Neuronal stem cell (in vitro differentiated cells): Measurements from ENCODE around the gene NOP56.

ENCODE experiments used
- DNase-seq: peaks from one replicate; pipeline ENCODE4 v3.0.0-alpha.2; 2013; ENCODE audit warnings: low spot score
- H2AFZ ChIP-seq: one replicate; pipeline ENCODE4 v1.6.1; 2013; ENCODE audit warnings: mild to moderate bottlenecking, low read length, inconsistent platforms
- H2AK5ac ChIP-seq: 2 replicates; pipeline ENCODE4 v1.6.1; 2013; ENCODE audit warnings: low read depth, mild to moderate bottlenecking, inconsistent platforms, low read length, moderate library complexity, mixed read lengths
- H2BK120ac ChIP-seq: 2 replicates; pipeline ENCODE4 v1.6.1; 2013; ENCODE audit warnings: low read depth, mild to moderate bottlenecking, inconsistent platforms, low read length, moderate library complexity, mixed read lengths
- H2BK12ac ChIP-seq: one replicate; pipeline ENCODE4 v1.6.1; 2013; ENCODE audit warnings: low read length, inconsistent platforms
- H2BK15ac ChIP-seq: 2 replicates; pipeline ENCODE4 v1.6.1; 2013; ENCODE audit warnings: mild to moderate bottlenecking, low read length, inconsistent platforms, mixed read lengths
- H2BK5ac ChIP-seq: one replicate; pipeline ENCODE4 v1.6.1; 2013; ENCODE audit warnings: inconsistent platforms, mild to moderate bottlenecking, low read length, moderate library complexity
- H3K14ac ChIP-seq: one replicate; pipeline ENCODE4 v1.6.1; 2013; ENCODE audit warnings: low read length, inconsistent platforms
- H3K18ac ChIP-seq: 2 replicates; pipeline ENCODE4 v1.6.1; 2013; ENCODE audit warnings: low read length, inconsistent platforms
- H3K23ac ChIP-seq: 2 replicates; pipeline ENCODE4 v1.6.1; 2013; ENCODE audit warnings: low read depth, mild to moderate bottlenecking, mixed read lengths, low read length, inconsistent platforms; ENCODE audit not compliant: poor library complexity
- H3K27ac ChIP-seq: replicated peaks from 3 replicates; pipeline ENCODE4 v1.5.1; 2013; ENCODE audit warnings: low read length, inconsistent platforms
- H3K27me3 ChIP-seq, 3 experiments: 2 replicates each; pipeline ENCODE4 v1.6.1; 2013; ENCODE audit warnings: low read length in 3 of 3, mild to moderate bottlenecking in 2 of 3, inconsistent platforms in 1 of 3, low read depth in 1 of 3, mixed read lengths in 1 of 3, moderate library complexity in 1 of 3; ENCODE audit not compliant: control insufficient read depth in 3 of 3, insufficient read depth in 3 of 3
- H3K36me3 ChIP-seq, 2 donors: replicated peaks in 1 of 2; 2 replicates each; pipeline ENCODE4 v1.6.1; 2013; ENCODE audit warnings: low read length in 2 of 2; ENCODE audit not compliant: control insufficient read depth in 2 of 2, insufficient read depth in 2 of 2
- H3K4ac ChIP-seq: 2 replicates; pipeline ENCODE4 v1.6.1; 2013; ENCODE audit warnings: inconsistent platforms, mild to moderate bottlenecking, low read length, moderate library complexity
- H3K4me1 ChIP-seq, 2 donors: 1 replicate in 1 of 2; 2 replicates in 1 of 2; pipeline ENCODE4 v1.6.1; 2013; ENCODE audit warnings: low read length in 2 of 2, low read depth in 1 of 2; ENCODE audit not compliant: control insufficient read depth in 2 of 2, insufficient read depth in 1 of 2
- H3K4me2 ChIP-seq: one replicate; pipeline ENCODE4 v1.6.1; 2013; ENCODE audit warnings: mild to moderate bottlenecking, low read length, inconsistent platforms; ENCODE audit not compliant: insufficient read depth, poor library complexity, severe bottlenecking
- H3K4me3 ChIP-seq, 2 donors: 2 replicates each; pipeline ENCODE4 v1.5.1; 2013; ENCODE audit warnings: low read length in 2 of 2, mild to moderate bottlenecking in 2 of 2, inconsistent platforms in 1 of 2, moderate library complexity in 1 of 2
- H3K79me1 ChIP-seq: one replicate; pipeline ENCODE4 v1.6.1; 2013; ENCODE audit warnings: low read depth, mild to moderate bottlenecking, inconsistent platforms, low read length, moderate library complexity
- H3K9ac ChIP-seq: one replicate; pipeline ENCODE4 v1.6.1; 2013; ENCODE audit warnings: mild to moderate bottlenecking, low read depth, low read length, inconsistent platforms; ENCODE audit not compliant: poor library complexity
- H3K9me3 ChIP-seq, 2 donors: replicated peaks in 1 of 2; 2 replicates each; pipeline versions ENCODE3 to v1.6.1; 2013; ENCODE audit warnings: low read length in 2 of 2, mild to moderate bottlenecking in 2 of 2, inconsistent platforms in 1 of 2, low read depth in 1 of 2, mixed read lengths in 1 of 2, moderate library complexity in 1 of 2; ENCODE audit not compliant: control insufficient read depth in 2 of 2, insufficient read depth in 1 of 2
- H4K8ac ChIP-seq: one replicate; pipeline ENCODE4 v1.6.1; 2013; ENCODE audit warnings: low read depth, mild to moderate bottlenecking, inconsistent platforms, low read length, moderate library complexity
- H4K91ac ChIP-seq: one replicate; pipeline ENCODE4 v1.6.1; 2013; ENCODE audit warnings: low read length, low read depth, mild to moderate bottlenecking, inconsistent platforms; ENCODE audit not compliant: poor library complexity
- WGBS, 2 donors: extraction: QIAGEN DNeasy Blood & Tissue Kit; methylation state at CpG; one replicate each; pipeline ENCODE4 v1.1.7; 2013; ENCODE audit warnings: missing lambda C conversion rate in 2 of 2, mixed read lengths in 1 of 2; ENCODE audit not compliant: insufficient read length in 2 of 2, insufficient replicate concordance in 1 of 2; ENCODE audit errors: extremely low coverage in 2 of 2; 5-methylcytosine and 5-hydroxymethylcytosine counted together

NOP56 gene

GRCh38 chr20:2619337-2619736 is 33.1 kb upstream of the NOP56 start:
- no peaks in the 10 kb centered on the region for H3K36me3 ChIP-seq
- H2BK120ac ChIP-seq: no peak overlapping the region
- H3K4ac ChIP-seq: no peak overlapping the region
- no peak overlapping the region for H4K8ac ChIP-seq
- no peak overlapping the region for H3K4me3 ChIP-seq
- H3K4me2 ChIP-seq: no peak overlapping the region
- no peak overlapping the region for H3K23ac ChIP-seq
- WGBS, 2 donors: no CpG with 5 or more reads among the region's 2 CpGs
- no peak overlapping the region for H2AK5ac ChIP-seq
- H2AFZ ChIP-seq: no peak overlapping the region
- H3K18ac ChIP-seq: no peak overlapping the region
- no peak overlapping the region for H2BK15ac ChIP-seq
- no peak overlapping the region for H3K9ac ChIP-seq
- H4K91ac ChIP-seq: no peak overlapping the region
- H2BK12ac ChIP-seq: no peak overlapping the region
- DNase-seq: no peak
- no peak overlapping the region for H2BK5ac ChIP-seq
- H3K9me3 ChIP-seq: peaks cover 0 to 4% of the 10 kb centered on the region in 2 donors
- H3K4me1 ChIP-seq: no peaks in the 10 kb centered on the region
- H3K27me3 ChIP-seq: peaks cover 0 to 36% (median 0%) of the 10 kb centered on the region in 3 experiments
- H3K27ac ChIP-seq: no peak overlapping the region
- no peak overlapping the region for H3K14ac ChIP-seq
- no peaks in the 10 kb centered on the region for H3K79me1 ChIP-seq

- Histone ChIP-seq H3K27me3 (peaks cover 0 to 41% (median 0%) of the 10 kb centered on the region in 3 experiments), H3K4me2 (no peak overlapping the region), H3K4ac (no peak overlapping the region), H4K91ac (no peak overlapping the region), H2BK5ac (no peak overlapping the region), H2AK5ac (no peak overlapping the region), H3K18ac (no peak overlapping the region), H2BK120ac (no peak overlapping the region), H3K9ac (no peak overlapping the region), H2AFZ (no peak overlapping the region), H3K23ac (no peak overlapping the region), H3K14ac (no peak overlapping the region), H3K4me1 (no peaks in the 10 kb centered on the region), H3K27ac (no peak overlapping the region), H4K8ac (no peak overlapping the region), H2BK15ac (no peak overlapping the region), H3K9me3 (peaks cover 0 to 4% of the 10 kb centered on the region in 2 donors), H2BK12ac (no peak overlapping the region), H3K36me3 (no peaks in the 10 kb centered on the region), H3K4me3 (no peak overlapping the region), H3K79me1 (no peaks in the 10 kb centered on the region)
- DNase-seq: no peak
- WGBS, 2 donors: no CpG with 5 or more reads among the region's 3 CpGs
Observed at GRCh38 chr20:2619961-2620595, 32.4 kb upstream of the NOP56 start.

GRCh38 chr20:2624190-2624589 is 28.2 kb upstream of the NOP56 start:
- no peak overlapping the region for H2AK5ac ChIP-seq
- H3K23ac ChIP-seq: no peak overlapping the region
- no peak overlapping the region for H4K91ac ChIP-seq
- H2BK15ac ChIP-seq: no peak overlapping the region
- H2BK5ac ChIP-seq: no peak overlapping the region
- DNase-seq: no peak
- H3K4me1 ChIP-seq: no peaks in the 10 kb centered on the region
- no peak overlapping the region for H3K4ac ChIP-seq
- WGBS, 2 donors: no CpG with 5 or more reads among the region's 4 CpGs
- H3K18ac ChIP-seq: no peak overlapping the region
- H3K9me3 ChIP-seq: peaks cover 0 to 9% of the 10 kb centered on the region in 2 donors
- no peak overlapping the region for H4K8ac ChIP-seq
- H2BK12ac ChIP-seq: no peak overlapping the region
- no peak overlapping the region for H3K4me3 ChIP-seq
- H3K79me1 ChIP-seq: no peaks in the 10 kb centered on the region
- H3K36me3 ChIP-seq: no peaks in the 10 kb centered on the region
- H3K4me2 ChIP-seq: no peak overlapping the region
- no peak overlapping the region for H2AFZ ChIP-seq
- no peak overlapping the region for H3K27ac ChIP-seq
- H3K14ac ChIP-seq: no peak overlapping the region
- peaks cover 0 to 27% (median 0%) of the 10 kb centered on the region in 3 experiments for H3K27me3 ChIP-seq
- H3K9ac ChIP-seq: no peak overlapping the region
- H2BK120ac ChIP-seq: no peak overlapping the region

- H2AFZ ChIP-seq: no peak overlapping the region
- H3K14ac ChIP-seq: no peak overlapping the region
- H3K23ac ChIP-seq: no peak overlapping the region
- no peak overlapping the region for H2BK5ac ChIP-seq
- no peak overlapping the region for H3K4ac ChIP-seq
- H3K79me1 ChIP-seq: no peaks in the 10 kb centered on the region
- H3K27me3 ChIP-seq: peaks cover 0 to 27% (median 0%) of the 10 kb centered on the region in 3 experiments
- H3K18ac ChIP-seq: no peak overlapping the region
- H3K36me3 ChIP-seq: no peaks in the 10 kb centered on the region
- H3K4me2 ChIP-seq: no peak overlapping the region
- no peak overlapping the region for H2AK5ac ChIP-seq
- H3K4me3 ChIP-seq: no peak overlapping the region
- H3K9me3 ChIP-seq: peaks cover 0 to 6% of the 10 kb centered on the region in 2 donors
- no peak overlapping the region for H3K27ac ChIP-seq
- no peaks in the 10 kb centered on the region for H3K4me1 ChIP-seq
- WGBS, 2 donors: no CpG with 5 or more reads among the region's 2 CpGs
- no peak overlapping the region for H2BK12ac ChIP-seq
- no peak overlapping the region for H2BK15ac ChIP-seq
- H2BK120ac ChIP-seq: no peak overlapping the region
- no peak overlapping the region for H4K91ac ChIP-seq
- H4K8ac ChIP-seq: no peak overlapping the region
- no peak overlapping the region for H3K9ac ChIP-seq
- no peak for DNase-seq
Observed at GRCh38 chr20:2625062-2625461, 27.4 kb upstream of the NOP56 start.
